ENCODE data around the gene RAP1GDS1. TPM values are rescaled to one million over a fixed set of nuclear protein-coding genes. Genes with fewer than 3 reads are reported as not detected.

The RAP1GDS1 gene
- total RNA-seq, 1 donor from 2014 or later: 67.8 TPM

DNA sequence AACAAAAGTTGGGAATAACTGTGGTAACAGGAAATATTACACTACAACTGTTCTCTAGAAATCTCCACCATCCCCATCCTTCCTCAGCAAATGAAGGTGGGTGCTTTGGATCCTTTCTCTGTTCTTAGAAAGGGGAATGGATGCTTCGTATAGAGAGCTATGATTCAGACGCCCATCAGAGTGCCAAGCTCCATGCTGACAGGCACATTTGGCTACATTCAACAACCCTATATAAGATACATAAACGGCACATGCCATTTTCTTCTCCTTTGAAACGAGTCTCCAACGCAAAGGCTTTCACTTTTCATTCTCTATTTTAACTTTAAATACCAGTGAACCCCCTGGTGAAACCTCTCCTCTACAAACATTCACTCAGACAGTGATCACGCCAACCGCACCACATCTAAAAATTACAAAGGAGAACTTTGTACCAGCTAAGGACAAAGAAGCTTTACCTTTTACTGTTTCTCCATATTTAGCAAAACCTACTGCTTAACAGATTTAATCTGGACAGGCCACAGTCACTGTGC lies 224.7 kb downstream of the RAP1GDS1 start:
- TF ChIP-seq, protein P1, sequence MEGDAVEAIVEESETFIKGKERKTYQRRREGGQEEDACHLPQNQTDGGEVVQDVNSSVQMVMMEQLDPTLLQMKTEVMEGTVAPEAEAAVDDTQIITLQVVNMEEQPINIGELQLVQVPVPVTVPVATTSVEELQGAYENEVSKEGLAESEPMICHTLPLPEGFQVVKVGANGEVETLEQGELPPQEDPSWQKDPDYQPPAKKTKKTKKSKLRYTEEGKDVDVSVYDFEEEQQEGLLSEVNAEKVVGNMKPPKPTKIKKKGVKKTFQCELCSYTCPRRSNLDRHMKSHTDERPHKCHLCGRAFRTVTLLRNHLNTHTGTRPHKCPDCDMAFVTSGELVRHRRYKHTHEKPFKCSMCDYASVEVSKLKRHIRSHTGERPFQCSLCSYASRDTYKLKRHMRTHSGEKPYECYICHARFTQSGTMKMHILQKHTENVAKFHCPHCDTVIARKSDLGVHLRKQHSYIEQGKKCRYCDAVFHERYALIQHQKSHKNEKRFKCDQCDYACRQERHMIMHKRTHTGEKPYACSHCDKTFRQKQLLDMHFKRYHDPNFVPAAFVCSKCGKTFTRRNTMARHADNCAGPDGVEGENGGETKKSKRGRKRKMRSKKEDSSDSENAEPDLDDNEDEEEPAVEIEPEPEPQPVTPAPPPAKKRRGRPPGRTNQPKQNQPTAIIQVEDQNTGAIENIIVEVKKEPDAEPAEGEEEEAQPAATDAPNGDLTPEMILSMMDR (IDR thresholded peaks at IDR 0.05; ENCODE audit: unreplicated experiment): no peak
- H3K4me1 Mint-ChIP-seq (ENCODE audit: unreplicated experiment): no peaks in the 10 kb centered on the region

DNA sequence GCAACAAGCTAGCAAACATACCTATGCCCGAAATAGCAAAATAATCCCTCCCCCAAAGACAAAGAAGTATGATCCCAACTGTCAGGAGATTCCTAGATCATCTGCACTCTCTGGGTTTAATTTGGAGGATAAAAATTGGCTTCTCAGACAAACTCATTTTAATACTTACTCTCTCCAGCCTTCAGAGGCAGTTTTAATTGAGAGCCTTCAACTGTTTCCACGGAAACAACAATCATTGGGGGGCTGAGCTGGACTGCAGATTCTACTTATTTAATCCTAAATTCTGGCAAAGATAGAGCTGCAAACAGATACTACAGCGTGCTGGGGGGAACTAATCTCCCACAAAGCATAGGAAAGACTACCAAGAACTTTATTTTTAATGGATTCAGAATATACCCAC lies 229.1 kb downstream of the RAP1GDS1 start:
- no peaks in the 10 kb centered on the region for H3K27me3 Mint-ChIP-seq (ENCODE audit: unreplicated experiment)
- DNase-seq (ENCODE audit: low spot score): no peak
- no peaks in the 10 kb centered on the region for H3K4me1 Mint-ChIP-seq (ENCODE audit: unreplicated experiment)
- TF ChIP-seq, protein P1 (IDR thresholded peaks at IDR 0.05; ENCODE audit: unreplicated experiment): no peak
- no peak overlapping the region for H3K4me3 Mint-ChIP-seq (ENCODE audit: unreplicated experiment)
- H3K27ac Mint-ChIP-seq (ENCODE audit: unreplicated experiment): no peak overlapping the region
- H3K36me3 Mint-ChIP-seq (ENCODE audit: low read depth, unreplicated experiment): no peaks in the 10 kb centered on the region
- H3K9me3 Mint-ChIP-seq (ENCODE audit: unreplicated experiment): no peaks in the 10 kb centered on the region

More for the DNA sequence above, 224.7 kb downstream of the RAP1GDS1 start:
- H3K27ac Mint-ChIP-seq (ENCODE audit: unreplicated experiment): no peak overlapping the region
- H3K27me3 Mint-ChIP-seq (ENCODE audit: unreplicated experiment): no peaks in the 10 kb centered on the region
- no peaks in the 10 kb centered on the region for H3K9me3 Mint-ChIP-seq (ENCODE audit: unreplicated experiment)
- H3K36me3 Mint-ChIP-seq (ENCODE audit: low read depth, unreplicated experiment): no peaks in the 10 kb centered on the region
- DNase-seq (ENCODE audit: low spot score): no peak
- no peak overlapping the region for H3K4me3 Mint-ChIP-seq (ENCODE audit: unreplicated experiment)

DNA sequence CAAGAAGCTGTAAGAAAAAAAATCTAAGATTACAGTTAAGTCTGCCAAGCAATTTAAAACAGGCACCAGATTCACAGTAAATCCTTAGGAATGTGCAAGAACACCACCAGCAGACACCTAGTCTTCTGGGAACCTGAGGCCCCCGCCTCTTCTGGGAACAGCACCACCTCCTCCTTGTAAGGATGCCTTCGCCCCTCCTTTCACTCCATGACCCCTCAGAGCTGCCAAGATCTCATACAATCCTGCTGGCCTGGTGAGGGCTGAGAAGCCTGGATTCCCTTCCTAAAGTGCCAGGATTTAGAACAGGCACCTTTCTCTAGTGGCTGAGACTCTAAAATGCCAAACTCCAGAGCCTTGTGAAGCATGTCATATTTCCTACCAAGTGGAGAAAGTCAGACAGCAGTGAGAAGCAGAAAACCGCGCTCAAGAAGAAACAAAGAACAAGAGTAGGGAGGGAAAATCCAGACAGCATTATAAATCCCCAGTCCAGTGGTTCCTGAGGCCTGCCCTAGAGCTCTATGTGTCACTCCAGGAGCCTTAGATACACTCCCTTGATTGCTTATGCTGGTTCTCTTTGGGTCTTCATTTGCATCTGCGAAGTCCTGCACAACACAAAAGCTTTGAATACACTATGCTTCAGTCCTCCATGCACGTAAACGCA lies 230.8 kb downstream of the RAP1GDS1 start:
- Mint-ChIP-seq H3K27ac (ENCODE audit: unreplicated experiment) (no peak overlapping the region), H3K4me3 (ENCODE audit: unreplicated experiment) (no peak overlapping the region), H3K36me3 (ENCODE audit: low read depth, unreplicated experiment) (no peaks in the 10 kb centered on the region), H3K27me3 (ENCODE audit: unreplicated experiment) (no peaks in the 10 kb centered on the region), H3K4me1 (ENCODE audit: unreplicated experiment) (no peaks in the 10 kb centered on the region), H3K9me3 (ENCODE audit: unreplicated experiment) (no peaks in the 10 kb centered on the region)
- TF ChIP-seq, protein P1 (IDR thresholded peaks at IDR 0.05; ENCODE audit: unreplicated experiment): no peak
- no peak for DNase-seq (ENCODE audit: low spot score)

DNA sequence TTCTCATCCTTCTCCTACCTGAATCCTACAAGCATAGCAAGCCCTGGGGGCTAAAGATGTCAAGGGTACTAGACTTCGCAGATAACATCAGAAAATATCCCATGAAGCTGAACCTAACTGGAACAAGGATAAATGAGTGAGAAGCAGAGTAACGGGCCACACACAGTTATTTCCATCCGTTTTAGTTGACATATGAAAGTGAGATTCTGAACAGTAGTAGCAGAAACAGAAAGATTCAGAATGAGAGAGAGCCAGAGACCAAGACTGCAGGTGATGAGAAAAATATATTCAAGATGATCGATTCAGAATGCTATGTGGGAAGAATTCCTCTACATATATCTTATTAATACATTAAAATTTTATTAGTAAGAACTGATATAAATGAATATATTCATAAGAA lies 232.1 kb downstream of the RAP1GDS1 start:
- TF ChIP-seq, protein P1 (IDR thresholded peaks at IDR 0.05; ENCODE audit: unreplicated experiment): no peak
- Mint-ChIP-seq H3K27me3 (ENCODE audit: unreplicated experiment) (no peaks in the 10 kb centered on the region), H3K4me3 (ENCODE audit: unreplicated experiment) (no peak overlapping the region), H3K9me3 (ENCODE audit: unreplicated experiment) (no peaks in the 10 kb centered on the region), H3K27ac (ENCODE audit: unreplicated experiment) (no peak overlapping the region), H3K4me1 (ENCODE audit: unreplicated experiment) (no peaks in the 10 kb centered on the region), H3K36me3 (ENCODE audit: low read depth, unreplicated experiment) (peaks cover 4% of the 10 kb centered on the region)
- DNase-seq (ENCODE audit: low spot score): no peak

Other genes starting within 250 kb of the RAP1GDS1 start
- gene STPG2, start 117.9 kb upstream of the RAP1GDS1 start, total RNA-seq (ENCODE audit: unreplicated experiment): 2.5 TPM